Upper lobe of left lung (tissue), 4 donors: Measurements from ENCODE around the gene FDX2.

Experiments
- CTCF ChIP-seq, 6 experiments: fragments of 450-650 bp in 4 of 6; fragments of 200-600 bp in 2 of 6; sonication (generic) in 2 of 6; IDR thresholded peaks; one replicate each; pipeline ENCODE4 v1.5.1; 2016 to 2019; ENCODE audit warnings: antibody characterized with exemption in 6 of 6
- EP300 ChIP-seq, 4 donors: sonication (generic); formaldehyde crosslinking; IDR thresholded peaks; one replicate each; pipeline ENCODE4 v1.5.1; 2017; ENCODE audit warnings: antibody characterized with exemption in 4 of 4, control low read depth in 2 of 4
- POLR2A ChIP-seq, 4 donors: fragments of 450-650 bp; IDR thresholded peaks; one replicate each; pipeline ENCODE4 v1.5.1; 2016 to 2017; ENCODE audit warnings: antibody characterized with exemption in 4 of 4, mild to moderate bottlenecking in 2 of 4
- POLR2AphosphoS5 ChIP-seq, 2 donors: sonication (generic); formaldehyde crosslinking; IDR thresholded peaks; one replicate each; pipeline ENCODE4 v1.5.1; 2017; ENCODE audit warnings: antibody characterized with exemption in 2 of 2

DNA sequence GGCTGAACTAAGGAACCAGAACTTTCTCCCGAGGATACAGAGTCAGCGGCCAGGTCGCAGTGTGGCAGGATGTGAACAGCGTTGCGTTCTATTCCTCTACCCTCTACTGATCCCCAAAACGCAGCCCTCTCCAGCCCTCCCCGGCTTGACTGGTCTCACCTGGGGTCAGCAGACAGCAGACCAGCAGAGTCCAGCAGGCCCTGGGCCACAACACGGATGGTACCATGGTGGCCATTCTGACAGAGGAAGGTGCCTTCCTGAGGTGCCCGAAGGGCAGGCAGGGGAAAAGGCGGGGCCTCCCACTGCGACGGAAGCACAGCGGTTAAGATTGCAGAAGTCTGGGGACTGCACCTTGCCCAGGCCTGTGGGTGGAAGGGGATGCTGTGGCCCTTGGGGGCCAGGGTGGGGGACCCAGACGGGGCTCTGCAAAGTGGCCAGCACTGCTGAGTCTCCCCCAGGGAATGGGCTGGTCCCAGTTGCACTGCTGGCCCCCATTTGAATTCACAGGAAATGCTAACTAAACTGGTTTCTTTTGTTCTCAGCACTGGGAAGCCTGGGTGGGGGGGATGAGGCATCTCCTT is 23.7 kb upstream of the FDX2 start, which contains the start of gene ICAM3:
- TF ChIP-seq POLR2A (IDR thresholded peaks at IDR 0.05), result no peak
- no peak for TF ChIP-seq POLR2AphosphoS5 (IDR thresholded peaks at IDR 0.05)
- TF ChIP-seq CTCF (IDR thresholded peaks at IDR 0.05), result no peak
- TF ChIP-seq EP300 (IDR thresholded peaks at IDR 0.05), result no peak
